ENCODE data around the gene ZMYND8. TPM values are rescaled to one million over a fixed set of nuclear protein-coding genes. Genes with fewer than 3 reads are reported as not detected.
"Not testable (repeated sequence)": the region's sequence is repeated elsewhere in the genome, so short reads cannot be mapped to it uniquely, and the experiment has no call there.

Gene ZMYND8
- total RNA-seq, 2 donors from 2014 or later, result 42.1 to 65.7 TPM

DNA sequence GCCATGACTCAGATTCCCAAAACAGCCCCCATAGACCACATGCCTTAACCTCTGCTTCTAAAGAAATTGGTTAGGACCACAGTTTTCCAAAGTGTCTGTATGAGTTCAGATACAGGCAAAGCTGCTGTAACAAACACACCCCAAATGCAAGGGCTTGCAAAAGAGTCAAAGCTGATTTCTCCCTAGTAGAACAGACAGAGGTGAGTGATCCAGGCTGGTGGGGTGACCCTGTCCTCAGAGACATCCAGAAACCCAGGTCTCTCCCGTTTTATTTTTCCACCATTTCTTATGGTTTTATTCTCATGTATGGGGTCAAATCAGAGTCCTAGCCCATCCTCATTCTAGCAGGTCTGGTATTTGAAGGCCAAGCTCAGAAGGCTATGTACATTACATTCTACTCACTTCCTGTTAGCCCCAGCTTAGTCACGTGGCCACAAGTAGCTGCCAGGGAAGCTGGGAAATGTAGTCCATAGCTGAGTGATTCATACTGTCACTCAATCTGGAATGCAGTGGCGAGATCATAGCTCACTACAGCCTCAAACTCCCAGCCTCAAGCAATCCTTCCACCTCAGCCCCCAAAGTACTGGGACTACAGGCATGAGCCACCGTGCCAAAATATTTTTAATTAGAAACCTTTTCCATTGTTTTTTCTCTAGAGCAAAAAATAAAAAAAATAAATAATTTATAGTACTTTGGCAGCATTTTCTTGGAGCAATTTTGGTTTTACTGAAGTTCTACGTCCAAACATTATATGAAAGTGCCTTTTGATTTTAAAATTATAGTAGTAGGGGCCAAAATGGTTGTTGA is 175.2 kb downstream of the ZMYND8 start:
- no peaks in the 10 kb centered on the region for H3K27me3 Mint-ChIP-seq
- H3K4me1 Mint-ChIP-seq (ENCODE audit: low read depth in 2 of 2), result peaks cover 0 to 2% of the 10 kb centered on the region in 2 donors
- peak; percentile 74 to 79 for ATAC-seq
- H3K9me3 Mint-ChIP-seq, result no peaks in the 10 kb centered on the region
- no peak overlapping the region for H3K4me3 Mint-ChIP-seq
- peak; percentile 56 for DNase-seq (ENCODE audit: low spot score)
- H3K27ac Mint-ChIP-seq, result no peak overlapping the region
- no peaks in the 10 kb centered on the region for H3K36me3 Mint-ChIP-seq

DNA sequence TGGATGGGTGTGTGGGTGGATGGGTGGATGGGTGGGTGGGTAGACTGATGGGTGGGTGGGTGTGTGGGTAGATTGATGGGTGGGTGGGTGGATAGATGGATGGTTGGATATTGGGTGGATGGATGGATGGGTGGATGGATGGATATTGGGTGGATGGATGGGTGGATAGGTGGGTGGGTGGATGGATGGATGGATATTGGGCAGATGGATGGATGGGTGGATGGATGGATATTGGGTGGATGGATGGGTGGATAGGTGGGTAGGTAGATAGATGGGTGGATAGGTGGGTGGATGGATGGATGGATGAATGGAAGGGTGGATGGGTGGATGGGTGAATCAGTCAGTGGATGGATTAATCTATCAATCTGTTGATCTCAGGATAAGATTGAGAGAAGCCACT is 177.2 kb downstream of the ZMYND8 start:
- no peaks in the 10 kb centered on the region for H3K9me3 Mint-ChIP-seq
- H3K4me3 Mint-ChIP-seq, result no peak overlapping the region
- H3K27me3 Mint-ChIP-seq, result peaks cover 0 to 6% of the 10 kb centered on the region in 2 donors
- ATAC-seq (no peak), DNase-seq (ENCODE audit: low spot score) (no peak)
- peaks cover 0 to 2% of the 10 kb centered on the region in 2 donors for H3K4me1 Mint-ChIP-seq (ENCODE audit: low read depth in 2 of 2)
- H3K36me3 Mint-ChIP-seq, result no peaks in the 10 kb centered on the region
- H3K27ac Mint-ChIP-seq, result no peak overlapping the region

DNA sequence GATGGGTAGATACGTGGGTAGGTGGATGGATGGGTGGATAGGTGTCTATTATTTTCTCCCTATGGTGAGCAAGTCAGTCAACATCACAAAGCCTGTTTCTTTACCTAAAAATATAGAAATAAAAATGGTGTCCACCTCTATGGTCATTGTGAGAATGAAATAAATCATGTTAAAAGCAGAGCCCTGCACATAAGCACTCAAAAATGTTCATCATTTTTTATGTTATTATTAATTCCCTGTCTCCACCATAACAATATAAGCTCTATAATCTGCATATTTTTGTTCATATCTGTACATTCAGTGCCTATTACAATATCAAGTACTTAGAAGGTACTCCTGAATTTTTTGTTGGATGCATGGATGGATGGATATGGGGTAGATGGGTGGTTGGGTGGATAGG is 177.6 kb downstream of the ZMYND8 start:
- Mint-ChIP-seq H3K36me3 (no peaks in the 10 kb centered on the region), H3K27me3 (peaks cover 0 to 6% of the 10 kb centered on the region in 2 donors), H3K9me3 (no peaks in the 10 kb centered on the region), H3K4me1 (ENCODE audit: low read depth in 2 of 2) (peaks cover 0 to 2% of the 10 kb centered on the region in 2 donors), H3K27ac (no peak overlapping the region), H3K4me3 (no peak overlapping the region)
- ATAC-seq (no peak), DNase-seq (ENCODE audit: low spot score) (no peak)

- Mint-ChIP-seq H3K4me1 (ENCODE audit: low read depth in 2 of 2) (peaks cover 0 to 2% of the 10 kb centered on the region in 2 donors), H3K4me3 (no peak overlapping the region), H3K27ac (no peak overlapping the region), H3K9me3 (no peaks in the 10 kb centered on the region), H3K36me3 (no peaks in the 10 kb centered on the region), H3K27me3 (peaks cover 0 to 6% of the 10 kb centered on the region in 2 donors)
- ATAC-seq (no peak), DNase-seq (ENCODE audit: low spot score) (no peak)
These were observed 178.2 kb downstream of the ZMYND8 start for GRCh38 chr20:47178277-47178676.

DNA sequence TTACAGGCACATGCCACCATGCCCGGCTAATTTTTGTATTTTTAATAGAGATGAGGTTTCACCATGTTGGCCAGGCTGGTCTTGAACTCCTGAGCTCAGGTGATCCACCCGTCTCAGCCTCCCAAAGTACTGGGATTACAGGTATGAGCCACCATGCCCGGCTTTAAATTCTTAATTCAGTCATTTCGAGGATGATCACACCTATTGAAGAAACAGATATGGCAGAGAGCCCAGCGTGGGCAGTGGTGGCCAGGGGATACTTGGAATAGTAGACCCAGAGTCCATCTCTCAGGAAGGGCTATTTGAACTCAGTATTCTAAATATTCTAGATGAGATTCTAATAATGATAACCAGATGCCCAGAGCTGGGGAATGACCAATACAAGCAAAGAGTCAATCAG is 180.3 kb downstream of the ZMYND8 start:
- H3K36me3 Mint-ChIP-seq; H3K4me1 Mint-ChIP-seq (ENCODE audit: low read depth in 2 of 2); H3K4me3 Mint-ChIP-seq; DNase-seq (ENCODE audit: low spot score); H3K27ac Mint-ChIP-seq; ATAC-seq; H3K9me3 Mint-ChIP-seq; H3K27me3 Mint-ChIP-seq: not testable (repeated sequence)

- peaks cover 6 to 9% of the 10 kb centered on the region in 2 donors for H3K27me3 Mint-ChIP-seq
- H3K9me3 Mint-ChIP-seq, result no peaks in the 10 kb centered on the region
- ATAC-seq (no peak), DNase-seq (ENCODE audit: low spot score) (no peak)
- no peaks in the 10 kb centered on the region for H3K4me1 Mint-ChIP-seq (ENCODE audit: low read depth in 2 of 2)
- H3K4me3 Mint-ChIP-seq, result no peak overlapping the region
- H3K27ac Mint-ChIP-seq, result no peak overlapping the region
- no peaks in the 10 kb centered on the region for H3K36me3 Mint-ChIP-seq
These were observed 181.0 kb downstream of the ZMYND8 start for GRCh38 chr20:47175493-47175892.

GRCh38 chr20:47174456-47175243 is 181.8 kb downstream of the ZMYND8 start:
- Mint-ChIP-seq H3K9me3 (no peaks in the 10 kb centered on the region), H3K27me3 (peaks cover 6 to 11% of the 10 kb centered on the region in 2 donors), H3K36me3 (no peaks in the 10 kb centered on the region), H3K27ac (no peak overlapping the region), H3K4me3 (no peak overlapping the region), H3K4me1 (ENCODE audit: low read depth in 2 of 2) (no peaks in the 10 kb centered on the region)
- peak in 1 of 2 donors; percentile 15 for ATAC-seq
- no peak for DNase-seq (ENCODE audit: low spot score)

- no peak overlapping the region for H3K4me3 Mint-ChIP-seq
- H3K9me3 Mint-ChIP-seq, result no peaks in the 10 kb centered on the region
- H3K36me3 Mint-ChIP-seq, result no peaks in the 10 kb centered on the region
- ATAC-seq, result peak in 1 of 2 donors; percentile 24
- H3K27me3 Mint-ChIP-seq, result peaks cover 6 to 17% of the 10 kb centered on the region in 2 donors
- no peak overlapping the region for H3K27ac Mint-ChIP-seq
- H3K4me1 Mint-ChIP-seq (ENCODE audit: low read depth in 2 of 2), result no peaks in the 10 kb centered on the region
- DNase-seq (ENCODE audit: low spot score), result no peak
These were observed 182.8 kb downstream of the ZMYND8 start for GRCh38 chr20:47173596-47174216.

DNA sequence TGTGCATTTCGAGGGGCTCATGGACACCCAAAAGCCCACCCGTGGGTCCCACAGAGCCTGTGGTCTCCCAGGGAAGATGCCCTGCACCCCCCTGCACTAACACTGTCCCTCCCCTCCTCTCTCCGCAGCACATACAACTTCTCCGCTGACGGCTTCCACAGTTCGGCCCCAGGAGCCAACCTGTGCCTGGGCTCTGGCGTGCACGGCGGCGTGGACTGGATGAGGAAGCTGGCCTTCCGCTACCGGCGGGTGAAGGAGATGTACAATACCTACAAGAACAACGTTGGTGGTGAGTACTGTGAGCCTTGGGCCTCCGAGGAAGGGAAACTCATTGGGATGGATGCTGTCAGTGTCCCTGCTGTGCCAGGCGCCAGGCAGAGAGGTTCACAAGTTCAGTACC is 183.9 kb downstream of the ZMYND8 start:
- Mint-ChIP-seq H3K4me3 (no peak overlapping the region), H3K27ac (no peak overlapping the region), H3K36me3 (no peaks in the 10 kb centered on the region), H3K9me3 (no peaks in the 10 kb centered on the region), H3K4me1 (ENCODE audit: low read depth in 2 of 2) (no peaks in the 10 kb centered on the region), H3K27me3 (peaks cover 7 to 17% of the 10 kb centered on the region in 2 donors)
- ATAC-seq (peak in 1 of 2 donors; percentile 48), DNase-seq (ENCODE audit: low spot score) (no peak)

DNA sequence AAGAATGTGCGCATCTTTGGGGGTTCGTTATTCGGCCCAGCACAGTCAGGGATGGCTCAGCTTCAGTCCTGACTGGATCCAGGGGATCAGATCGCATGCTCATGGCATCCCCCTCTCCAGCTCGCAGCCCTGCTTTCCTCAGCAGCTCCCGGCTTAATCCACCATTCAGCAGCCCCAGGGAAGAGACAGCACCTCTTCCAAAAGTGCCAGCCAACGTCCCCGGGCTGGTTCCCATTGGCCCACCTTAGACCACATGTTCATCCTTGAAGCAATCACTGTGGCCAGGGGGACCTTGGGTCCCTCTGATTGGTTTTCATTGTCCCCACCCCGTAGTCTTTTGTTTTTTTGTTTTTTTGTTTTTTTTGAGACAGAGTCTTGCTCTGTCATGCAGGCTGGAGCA is 188.7 kb downstream of the ZMYND8 start:
- no peak overlapping the region for H3K4me3 Mint-ChIP-seq
- no peaks in the 10 kb centered on the region for H3K4me1 Mint-ChIP-seq (ENCODE audit: low read depth in 2 of 2)
- H3K9me3 Mint-ChIP-seq, result no peaks in the 10 kb centered on the region
- H3K36me3 Mint-ChIP-seq, result no peaks in the 10 kb centered on the region
- ATAC-seq (no peak), DNase-seq (ENCODE audit: low spot score) (no peak)
- no peak overlapping the region for H3K27ac Mint-ChIP-seq
- H3K27me3 Mint-ChIP-seq, result peaks cover 5 to 17% of the 10 kb centered on the region in 2 donors

DNA sequence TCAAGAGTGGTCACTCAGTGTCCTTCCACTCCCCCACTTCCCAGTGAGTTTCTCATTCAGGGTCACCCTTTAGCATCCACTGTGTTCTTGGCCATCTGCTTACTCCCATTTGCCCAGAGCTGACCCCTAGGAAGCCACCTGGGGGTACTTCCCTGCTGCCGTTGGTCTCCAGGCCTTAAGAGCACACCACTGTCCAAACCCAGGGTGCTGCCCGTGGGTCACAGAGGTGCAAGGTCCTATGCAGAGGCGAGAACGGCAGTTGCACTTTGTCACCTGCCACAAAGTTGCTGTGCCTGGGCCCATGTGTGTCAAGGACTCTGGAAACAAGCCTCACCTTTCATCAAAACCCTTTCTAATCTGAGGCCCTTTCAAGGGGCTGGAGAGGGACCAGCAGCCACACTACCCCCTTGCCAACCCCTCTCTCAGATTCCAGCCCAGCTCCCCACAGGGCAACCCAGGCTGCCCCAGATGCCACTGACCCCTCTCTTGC is 191.1 kb downstream of the ZMYND8 start:
- DNase-seq (ENCODE audit: low spot score) (no peak), ATAC-seq (no peak)
- Mint-ChIP-seq H3K4me1 (ENCODE audit: low read depth in 2 of 2) (no peaks in the 10 kb centered on the region), H3K36me3 (no peaks in the 10 kb centered on the region), H3K27ac (no peak overlapping the region), H3K9me3 (no peaks in the 10 kb centered on the region), H3K27me3 (peaks cover 5 to 7% of the 10 kb centered on the region in 2 donors), H3K4me3 (no peak overlapping the region)

DNA sequence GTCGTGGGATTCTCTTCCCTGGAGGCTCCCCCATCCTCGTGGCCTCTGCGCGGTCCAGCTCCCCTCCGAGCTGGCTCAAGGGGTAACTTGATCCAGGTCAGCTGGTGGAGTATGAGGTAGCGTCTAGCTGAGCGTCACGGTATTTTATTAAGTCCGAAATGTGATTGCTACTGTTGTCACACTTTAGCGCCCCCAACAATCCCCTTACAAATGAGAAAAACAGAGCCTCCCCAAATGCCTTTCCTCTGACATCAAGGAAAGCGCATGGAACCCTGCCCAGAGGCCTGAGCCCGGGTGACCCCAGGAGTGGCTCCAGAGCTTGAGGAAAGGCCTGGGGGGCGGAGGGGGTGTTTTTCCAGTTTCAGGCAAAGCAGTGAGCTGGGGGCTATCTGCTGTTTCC is 192.4 kb downstream of the ZMYND8 start:
- no peak for DNase-seq (ENCODE audit: low spot score)
- Mint-ChIP-seq H3K9me3 (no peaks in the 10 kb centered on the region), H3K27me3 (peaks cover 5 to 8% of the 10 kb centered on the region in 2 donors), H3K36me3 (no peaks in the 10 kb centered on the region), H3K4me1 (ENCODE audit: low read depth in 2 of 2) (no peaks in the 10 kb centered on the region), H3K4me3 (no peak overlapping the region), H3K27ac (no peak overlapping the region)
- ATAC-seq, result no peak

DNA sequence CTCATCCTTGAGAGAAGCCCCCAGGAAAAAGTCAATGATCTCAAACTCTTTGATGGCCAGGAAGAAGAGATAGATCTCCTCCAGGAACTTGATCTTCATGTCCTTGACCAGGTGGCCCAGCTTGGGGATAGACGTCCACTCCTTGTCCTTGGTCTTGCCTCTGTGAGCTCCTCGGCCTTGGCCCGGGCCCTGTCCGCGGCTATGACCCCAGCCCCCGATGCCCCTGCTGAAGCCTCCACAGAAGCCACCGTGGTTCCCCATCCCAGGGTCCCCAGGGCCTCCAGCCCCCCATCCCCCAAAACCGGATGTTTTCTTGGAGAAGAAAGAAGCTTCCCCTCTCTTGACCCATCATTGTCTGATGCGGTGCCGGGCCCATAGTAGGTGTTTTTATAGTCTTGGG is 195.1 kb downstream of the ZMYND8 start:
- no peak for ATAC-seq
- no peaks in the 10 kb centered on the region for H3K9me3 Mint-ChIP-seq
- no peaks in the 10 kb centered on the region for H3K36me3 Mint-ChIP-seq
- no peak overlapping the region for H3K27ac Mint-ChIP-seq
- H3K4me3 Mint-ChIP-seq, result no peak overlapping the region
- peaks cover 7 to 17% of the 10 kb centered on the region in 2 donors for H3K27me3 Mint-ChIP-seq
- no peaks in the 10 kb centered on the region for H3K4me1 Mint-ChIP-seq (ENCODE audit: low read depth in 2 of 2)
- no peak for DNase-seq (ENCODE audit: low spot score)

- no peak overlapping the region for H3K4me3 Mint-ChIP-seq
- H3K36me3 Mint-ChIP-seq, result no peaks in the 10 kb centered on the region
- H3K4me1 Mint-ChIP-seq (ENCODE audit: low read depth in 2 of 2), result no peaks in the 10 kb centered on the region
- no peaks in the 10 kb centered on the region for H3K9me3 Mint-ChIP-seq
- no peak for ATAC-seq
- H3K27me3 Mint-ChIP-seq, result peaks cover 10 to 17% of the 10 kb centered on the region in 2 donors
- no peak overlapping the region for H3K27ac Mint-ChIP-seq
- no peak for DNase-seq (ENCODE audit: low spot score)
These were observed 195.5 kb downstream of the ZMYND8 start for GRCh38 chr20:47160992-47161391.

All from natural killer cell treated with Interleukin-12 subunit alpha and Interleukin-12 subunit beta and Interleukin-15 and Interleukin-18, amount 100 ng/mL, for 72 hours (primary cell).